Pons (tissue), 1 donor: ENCODE data around the gene AEN.

Experiments used
- DNase-seq: peaks from one replicate; pipeline ENCODE4 v3.0.0-alpha.2; 2016; ENCODE audit warnings: low spot score

Gene AEN

DNA sequence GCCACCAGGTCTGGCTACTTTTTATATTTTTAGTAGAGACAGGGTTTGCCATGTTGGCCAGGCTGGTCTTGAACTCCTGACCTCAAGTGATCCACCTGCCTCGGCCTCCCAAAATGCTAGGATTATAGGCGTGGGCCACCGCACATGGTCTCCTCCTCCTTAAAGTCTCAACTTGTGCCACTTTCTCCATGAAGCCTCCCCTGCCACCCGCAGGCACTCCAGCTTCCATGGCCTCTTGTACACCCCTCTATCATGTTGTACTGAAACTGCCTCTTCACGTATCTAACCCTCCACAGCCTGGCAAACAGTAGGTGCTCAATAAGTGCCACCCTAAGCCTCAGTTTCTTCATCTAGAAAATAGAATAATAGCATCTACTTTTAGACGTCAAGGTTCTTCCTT lies 57.6 kb downstream of the AEN start:
- DNase-seq, result no peak

DNA sequence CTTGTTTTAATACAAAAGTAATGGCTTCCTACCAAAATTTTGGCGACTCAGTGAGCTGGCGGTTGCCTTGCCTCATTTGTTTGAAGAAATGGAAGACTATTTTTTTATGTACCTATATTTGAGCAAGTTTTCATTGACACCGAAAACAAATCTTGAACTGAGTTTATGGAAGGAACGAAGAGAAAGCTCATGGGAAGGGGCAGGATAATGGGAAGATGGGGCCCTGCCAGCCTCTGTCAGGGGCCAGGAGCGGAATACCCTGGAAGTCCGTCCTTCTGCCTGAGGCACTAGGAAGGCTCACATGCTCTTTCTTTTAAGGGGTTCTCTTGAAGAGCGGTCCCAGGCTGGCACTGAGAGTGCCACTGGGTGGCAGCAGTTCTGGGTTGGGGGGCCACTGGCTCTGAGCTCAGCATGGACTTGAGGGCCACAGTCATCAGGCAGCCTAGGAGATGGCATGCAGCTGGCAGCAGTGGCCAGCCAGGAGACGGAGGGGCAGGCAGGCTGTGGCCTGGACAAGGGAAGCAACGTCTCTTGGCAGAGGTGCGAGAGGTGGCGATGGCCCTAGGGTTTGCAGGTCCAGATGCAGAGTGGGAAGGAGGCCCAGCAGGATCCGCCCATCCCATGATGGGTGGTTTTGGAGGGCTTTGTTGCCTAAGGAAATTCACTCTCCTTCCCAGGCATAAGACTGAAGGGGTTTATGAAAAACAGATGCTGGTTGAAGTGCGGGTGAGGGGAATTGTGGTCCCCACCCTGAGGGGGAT lies 59.3 kb downstream of the AEN start:
- DNase-seq, result peak; percentile 26

DNA sequence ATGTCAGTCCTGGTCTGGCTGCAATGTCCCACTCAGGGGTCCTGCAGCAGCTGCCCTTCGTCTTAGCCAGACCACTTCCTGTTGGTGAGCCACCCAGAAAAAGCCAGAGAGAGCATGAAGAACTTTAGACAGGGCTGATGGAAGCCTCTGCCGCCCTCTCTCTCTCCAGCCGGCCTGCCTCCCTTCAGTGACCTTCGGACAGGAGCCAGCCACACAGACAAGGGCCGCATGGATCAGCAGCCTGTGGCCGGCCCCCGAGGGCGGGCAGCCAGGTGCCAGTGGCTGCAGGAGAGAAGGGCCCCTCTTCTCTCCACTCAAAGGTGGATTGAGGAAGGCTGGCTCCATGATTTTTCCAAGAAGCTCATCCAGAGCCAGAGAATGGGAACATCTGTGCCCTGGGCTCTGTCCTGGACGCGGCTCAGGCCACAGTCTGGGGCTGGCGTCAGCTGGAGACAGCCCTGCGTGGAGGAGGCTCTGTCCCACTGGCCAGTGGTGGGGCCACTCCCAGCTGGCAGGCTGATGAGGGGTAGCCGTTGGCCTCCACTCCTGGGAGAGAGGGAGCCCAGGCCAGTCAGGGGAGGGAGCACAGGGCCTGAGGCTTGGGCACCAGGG lies 60.6 kb downstream of the AEN start:
- peak; percentile 69 for DNase-seq
